WERI-Rb-1 (cell line): Measurements from ENCODE around the gene CYB5R4.

Source experiments
- DNase-seq: peaks from one replicate; pipeline ENCODE4 v3.0.0-alpha.2; 2020
- H3K27ac ChIP-seq: fragments of 250-450 bp; sonication (Bioruptor Pico); 2 replicates; pipeline ENCODE4 v1.5.1; 2020; ENCODE audit warnings: mild to moderate bottlenecking, moderate library complexity
- H3K27me3 ChIP-seq: fragments of 250-450 bp; sonication (Bioruptor Pico); 2 replicates; pipeline ENCODE4 v1.5.1; 2021; ENCODE audit warnings: mild to moderate bottlenecking, low read depth, moderate library complexity; ENCODE audit not compliant: insufficient read depth, severe bottlenecking
- H3K36me3 ChIP-seq: fragments of 250-450 bp; sonication (Bioruptor Pico); 2 replicates; pipeline ENCODE4 v1.5.1; 2020; ENCODE audit warnings: mild to moderate bottlenecking, moderate library complexity
- H3K4me3 ChIP-seq: 2 replicates; pipeline ENCODE4 v1.5.1; 2011; ENCODE audit warnings: low read depth, mild to moderate bottlenecking, control low read depth, low read length
- H3K9me3 ChIP-seq: fragments of 250-450 bp; sonication (Bioruptor Pico); 2 replicates; pipeline ENCODE4 v1.5.1; 2021; ENCODE audit warnings: mild to moderate bottlenecking, moderate library complexity; ENCODE audit not compliant: severe bottlenecking
- CTCF ChIP-seq: IDR thresholded peaks from 2 replicates; pipeline ENCODE4 v1.5.1; 2011; ENCODE audit warnings: low read depth, mild to moderate bottlenecking, control low read depth, inconsistent platforms, low read length

CYB5R4 gene

GRCh38 chr6:83978324-83978734, 118.8 kb downstream of the CYB5R4 start:
- DNase-seq, result no peak
- H3K36me3 ChIP-seq, result no peaks in the 10 kb centered on the region
- H3K4me3 ChIP-seq, result no peak overlapping the region
- TF ChIP-seq CTCF, result no peak
- H3K27ac ChIP-seq, result no peak overlapping the region
- no peaks in the 10 kb centered on the region for H3K27me3 ChIP-seq
- H3K9me3 ChIP-seq, result no peaks in the 10 kb centered on the region

- TF ChIP-seq CTCF, result no peak
These were observed 119.5 kb downstream of the CYB5R4 start for GRCh38 chr6:83978997-83979396.

GRCh38 chr6:83984411-83984810, 124.9 kb downstream of the CYB5R4 start:
- DNase-seq, result no peak
- no peak for TF ChIP-seq CTCF
- no peak overlapping the region for H3K27ac ChIP-seq
- H3K36me3 ChIP-seq, result no peaks in the 10 kb centered on the region
- H3K27me3 ChIP-seq, result no peaks in the 10 kb centered on the region
- no peak overlapping the region for H3K4me3 ChIP-seq
- H3K9me3 ChIP-seq, result no peaks in the 10 kb centered on the region

More at GRCh38 chr6:83978997-83979396, 119.5 kb downstream of the CYB5R4 start:
- Histone ChIP-seq H3K36me3 (no peaks in the 10 kb centered on the region), H3K27me3 (no peaks in the 10 kb centered on the region), H3K9me3 (no peaks in the 10 kb centered on the region), H3K4me3 (no peak overlapping the region), H3K27ac (no peak overlapping the region)
- DNase-seq, result no peak

- Histone ChIP-seq H3K36me3 (no peaks in the 10 kb centered on the region), H3K27me3 (no peaks in the 10 kb centered on the region), H3K9me3 (no peaks in the 10 kb centered on the region), H3K4me3 (no peak overlapping the region), H3K27ac (no peak overlapping the region)
- DNase-seq, result no peak
- no peak for TF ChIP-seq CTCF
These were observed 125.8 kb downstream of the CYB5R4 start for GRCh38 chr6:83985308-83985713.

- Histone ChIP-seq H3K4me3 (no peak overlapping the region), H3K27ac (no peak overlapping the region), H3K36me3 (no peaks in the 10 kb centered on the region), H3K27me3 (no peaks in the 10 kb centered on the region), H3K9me3 (no peaks in the 10 kb centered on the region)
- no peak for DNase-seq
- no peak for TF ChIP-seq CTCF
These were observed 126.2 kb downstream of the CYB5R4 start for GRCh38 chr6:83985715-83986114.

GRCh38 chr6:83998021-83998584, 138.6 kb downstream of the CYB5R4 start:
- no peak overlapping the region for H3K27ac ChIP-seq
- no peaks in the 10 kb centered on the region for H3K36me3 ChIP-seq
- TF ChIP-seq CTCF, result no peak
- no peak overlapping the region for H3K4me3 ChIP-seq
- no peaks in the 10 kb centered on the region for H3K27me3 ChIP-seq
- DNase-seq, result no peak
- H3K9me3 ChIP-seq, result no peaks in the 10 kb centered on the region
